Measurements from ENCODE around the gene MINDY2. TPM values are rescaled to one million over a fixed set of nuclear protein-coding genes. Genes with fewer than 3 reads are reported as not detected.

The MINDY2 gene
- total and polyA plus RNA-seq, 9 of the 15 experiments (the other 6 are each of a cell fraction or from before 2014, with no cell fraction given) = 2.4 to 15.3 (median 7.2) TPM

DNA sequence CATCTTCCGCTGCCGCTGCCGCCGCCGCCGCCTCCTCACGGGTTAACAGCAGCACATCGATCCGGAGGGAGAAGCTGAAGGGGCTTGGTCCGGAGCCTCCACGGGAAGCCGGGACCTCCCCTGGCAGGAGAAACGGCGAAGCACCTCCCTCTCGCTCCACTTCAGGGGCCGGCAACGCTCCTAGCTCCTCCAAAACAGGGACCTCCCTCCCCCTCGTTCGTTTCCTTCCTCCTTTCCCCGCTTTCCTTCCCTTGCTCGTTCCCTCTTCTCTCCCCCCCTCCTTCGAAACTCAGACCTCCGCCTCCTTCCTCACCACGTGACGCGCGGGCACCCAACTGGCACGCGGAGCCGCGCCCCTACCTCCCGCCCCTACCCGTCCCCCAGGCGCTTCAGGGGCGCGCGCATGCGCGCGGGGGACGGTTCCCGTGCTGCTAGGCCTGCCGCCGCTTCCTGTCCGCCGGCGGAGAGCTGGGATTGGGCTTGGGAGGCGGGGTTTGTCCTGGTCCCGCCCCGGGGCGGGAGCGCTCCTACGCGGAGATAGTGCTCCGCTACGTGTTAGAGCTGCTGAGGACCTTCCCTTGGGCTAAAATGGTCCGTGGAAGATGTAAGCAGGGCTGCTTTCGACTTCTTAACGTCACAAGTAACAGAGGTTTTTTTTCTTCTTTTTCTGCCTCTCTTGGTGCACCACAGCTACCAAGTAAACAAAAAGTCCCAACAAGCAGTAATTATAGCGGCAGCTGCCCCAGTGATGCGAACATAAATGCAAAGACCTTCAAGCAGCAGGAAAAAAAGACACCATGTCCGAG, 21.4 kb upstream of the MINDY2 start, which contains the start of gene ADAM10 (continued):
- TF ChIP-seq, protein P1, sequence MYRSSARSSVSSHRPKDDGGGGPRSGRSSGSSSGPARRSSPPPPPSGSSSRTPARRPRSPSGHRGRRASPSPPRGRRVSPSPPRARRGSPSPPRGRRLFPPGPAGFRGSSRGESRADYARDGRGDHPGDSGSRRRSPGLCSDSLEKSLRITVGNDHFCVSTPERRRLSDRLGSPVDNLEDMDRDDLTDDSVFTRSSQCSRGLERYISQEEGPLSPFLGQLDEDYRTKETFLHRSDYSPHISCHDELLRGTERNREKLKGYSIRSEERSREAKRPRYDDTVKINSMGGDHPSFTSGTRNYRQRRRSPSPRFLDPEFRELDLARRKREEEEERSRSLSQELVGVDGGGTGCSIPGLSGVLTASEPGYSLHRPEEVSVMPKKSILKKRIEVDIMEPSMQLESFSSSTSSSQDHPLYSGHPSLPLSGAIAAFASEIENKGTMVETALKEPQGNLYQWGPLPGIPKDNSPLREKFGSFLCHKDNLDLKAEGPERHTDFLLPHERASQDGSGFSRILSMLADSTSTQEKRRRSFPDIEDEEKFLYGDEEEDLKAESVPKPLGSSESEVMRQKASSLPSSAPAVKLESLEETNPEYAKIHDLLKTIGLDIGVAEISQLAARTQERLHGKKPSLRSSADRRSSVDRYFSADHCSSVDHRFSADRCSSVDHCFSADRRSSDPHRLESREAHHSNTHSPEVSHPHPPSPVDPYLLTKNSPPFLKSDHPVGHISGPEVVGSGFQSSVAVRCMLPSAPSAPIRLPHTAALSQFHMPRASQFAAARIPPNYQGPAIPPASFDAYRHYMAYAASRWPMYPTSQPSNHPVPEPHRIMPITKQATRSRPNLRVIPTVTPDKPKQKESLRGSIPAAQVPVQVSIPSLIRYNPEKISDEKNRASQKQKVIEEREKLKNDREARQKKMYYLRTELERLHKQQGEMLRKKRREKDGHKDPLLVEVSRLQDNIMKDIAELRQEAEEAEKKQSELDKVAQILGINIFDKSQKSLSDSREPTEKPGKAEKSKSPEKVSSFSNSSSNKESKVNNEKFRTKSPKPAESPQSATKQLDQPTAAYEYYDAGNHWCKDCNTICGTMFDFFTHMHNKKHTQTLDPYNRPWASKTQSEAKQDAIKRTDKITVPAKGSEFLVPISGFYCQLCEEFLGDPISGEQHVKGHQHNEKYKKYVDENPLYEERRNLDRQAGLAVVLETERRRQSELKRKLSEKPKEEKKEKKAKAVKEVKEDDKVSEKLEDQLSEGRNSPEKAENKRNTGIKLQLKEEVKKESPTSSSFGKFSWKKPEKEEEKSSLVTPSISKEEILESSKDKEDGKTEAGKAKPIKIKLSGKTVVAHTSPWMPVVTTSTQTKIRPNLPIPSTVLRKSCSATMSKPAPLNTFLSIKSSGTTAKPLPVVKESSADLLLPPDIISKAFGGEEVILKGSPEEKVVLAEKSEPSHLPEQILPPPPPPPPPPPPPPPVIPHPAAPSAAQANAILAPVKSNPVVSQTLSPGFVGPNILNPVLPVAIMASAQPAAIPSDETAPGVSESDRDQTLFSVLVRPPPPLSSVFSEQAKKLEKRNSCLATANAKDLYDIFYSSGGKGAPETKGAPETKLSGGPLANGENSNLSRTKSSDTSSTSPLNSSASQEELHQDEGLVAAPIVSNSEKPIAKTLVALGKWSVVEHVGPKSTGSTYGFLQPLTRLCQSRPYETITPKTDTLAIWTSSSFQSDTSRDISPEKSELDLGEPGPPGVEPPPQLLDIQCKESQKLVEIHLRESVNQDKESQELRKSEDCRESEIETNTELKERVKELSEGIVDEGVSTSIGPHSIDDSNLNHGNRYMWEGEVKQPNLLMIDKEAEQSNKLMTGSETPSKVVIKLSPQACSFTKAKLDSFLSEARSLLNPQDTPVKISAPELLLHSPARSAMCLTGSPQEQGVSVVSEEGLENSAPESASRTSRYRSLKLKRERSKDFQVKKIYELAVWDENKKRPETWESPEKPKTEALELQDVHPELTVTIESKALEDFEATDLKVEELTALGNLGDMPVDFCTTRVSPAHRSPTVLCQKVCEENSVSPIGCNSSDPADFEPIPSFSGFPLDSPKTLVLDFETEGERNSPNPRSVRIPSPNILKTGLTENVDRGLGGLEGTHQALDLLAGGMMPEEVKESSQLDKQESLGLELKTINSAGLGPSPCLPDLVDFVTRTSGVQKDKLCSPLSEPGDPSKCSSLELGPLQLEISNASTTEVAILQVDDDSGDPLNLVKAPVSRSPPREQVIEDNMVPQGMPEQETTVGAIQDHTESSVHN (IDR thresholded peaks at IDR 0.05; ENCODE audit: borderline replicate concordance in 1 of 2, low read depth in 1 of 2) = no peak
- TF ChIP-seq MECOM (CRISPR knock-in tag; IDR thresholded peaks at IDR 0.05) (no peak), POLR2G (IDR thresholded peaks at IDR 0.05; ENCODE audit: low read depth, low read length) (peak; percentile 48), ZBTB8A (IDR thresholded peaks at IDR 0.05; ENCODE audit: partially characterized antibody) (no peak), EZH2 (IDR thresholded peaks at IDR 0.05; ENCODE audit: borderline replicate concordance, low read depth, low read length) (no peak), NFYB (IDR thresholded peaks at IDR 0.05; ENCODE audit: extremely low read depth, insufficient read length) (peak; percentile 36), POLR2H (tag; IDR thresholded peaks at IDR 0.05; ENCODE audit: low read depth) (peak; percentile 76), PTTG1 (tag; IDR thresholded peaks at IDR 0.05; ENCODE audit: low read depth) (no peak), POU5F1 (IDR thresholded peaks at IDR 0.05; ENCODE audit: borderline replicate concordance, low read depth, low read length, partially characterized antibody) (peak; percentile 11), RAD51 (IDR thresholded peaks at IDR 0.05; ENCODE audit: borderline replicate concordance, low read depth) (peak; percentile 98), KDM4B (IDR thresholded peaks at IDR 0.05; ENCODE audit: borderline replicate concordance in 2 of 2, low read depth in 1 of 2) (peak in 1 of 2 experiments; percentile 55; a peak in 1 of 4 replicates)
- TF ChIP-seq, protein P2, sequence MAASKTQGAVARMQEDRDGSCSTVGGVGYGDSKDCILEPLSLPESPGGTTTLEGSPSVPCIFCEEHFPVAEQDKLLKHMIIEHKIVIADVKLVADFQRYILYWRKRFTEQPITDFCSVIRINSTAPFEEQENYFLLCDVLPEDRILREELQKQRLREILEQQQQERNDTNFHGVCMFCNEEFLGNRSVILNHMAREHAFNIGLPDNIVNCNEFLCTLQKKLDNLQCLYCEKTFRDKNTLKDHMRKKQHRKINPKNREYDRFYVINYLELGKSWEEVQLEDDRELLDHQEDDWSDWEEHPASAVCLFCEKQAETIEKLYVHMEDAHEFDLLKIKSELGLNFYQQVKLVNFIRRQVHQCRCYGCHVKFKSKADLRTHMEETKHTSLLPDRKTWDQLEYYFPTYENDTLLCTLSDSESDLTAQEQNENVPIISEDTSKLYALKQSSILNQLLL (CRISPR knock-in tag; IDR thresholded peaks at IDR 0.05; ENCODE audit: borderline replicate concordance) = no peak
- TF ChIP-seq, protein P3, sequence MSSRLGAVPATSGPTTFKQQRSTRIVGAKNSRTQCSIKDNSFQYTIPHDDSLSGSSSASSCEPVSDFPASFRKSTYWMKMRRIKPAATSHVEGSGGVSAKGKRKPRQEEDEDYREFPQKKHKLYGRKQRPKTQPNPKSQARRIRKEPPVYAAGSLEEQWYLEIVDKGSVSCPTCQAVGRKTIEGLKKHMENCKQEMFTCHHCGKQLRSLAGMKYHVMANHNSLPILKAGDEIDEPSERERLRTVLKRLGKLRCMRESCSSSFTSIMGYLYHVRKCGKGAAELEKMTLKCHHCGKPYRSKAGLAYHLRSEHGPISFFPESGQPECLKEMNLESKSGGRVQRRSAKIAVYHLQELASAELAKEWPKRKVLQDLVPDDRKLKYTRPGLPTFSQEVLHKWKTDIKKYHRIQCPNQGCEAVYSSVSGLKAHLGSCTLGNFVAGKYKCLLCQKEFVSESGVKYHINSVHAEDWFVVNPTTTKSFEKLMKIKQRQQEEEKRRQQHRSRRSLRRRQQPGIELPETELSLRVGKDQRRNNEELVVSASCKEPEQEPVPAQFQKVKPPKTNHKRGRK (tag; IDR thresholded peaks at IDR 0.05) = no peak

Data from K562 (cell line).